ENCODE measurements around the gene CROCC. TPM values are rescaled to one million over a fixed set of nuclear protein-coding genes. Genes with fewer than 3 reads are reported as not detected.

Gene CROCC
- total RNA-seq, 2 donors from 2014 or later, result 12.6 to 21.6 TPM

DNA sequence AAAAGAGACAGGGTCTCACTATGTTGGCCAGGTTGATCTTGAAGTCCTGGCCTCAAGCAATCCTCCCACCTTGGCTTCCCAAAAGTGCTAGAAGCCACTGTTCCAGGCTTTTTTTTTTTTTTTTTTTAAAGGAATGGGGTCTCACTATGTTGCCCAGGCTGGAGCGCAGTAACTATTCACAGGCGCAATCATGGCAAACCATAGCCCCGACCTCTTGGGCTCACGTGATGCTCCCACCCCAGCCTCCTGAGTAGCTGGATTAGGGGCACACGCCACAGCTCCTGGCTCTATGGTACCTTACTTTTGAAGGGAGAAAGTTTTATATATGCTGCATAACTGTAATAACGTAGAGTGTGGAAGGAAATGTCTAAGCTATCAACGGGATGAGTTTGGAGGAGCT lies 95.7 kb downstream of the CROCC start:
- peak; percentile 9 for DNase-seq (ENCODE audit: low spot score)
- intact Hi-C loops (cut with DNase I), result no loop called here

DNA sequence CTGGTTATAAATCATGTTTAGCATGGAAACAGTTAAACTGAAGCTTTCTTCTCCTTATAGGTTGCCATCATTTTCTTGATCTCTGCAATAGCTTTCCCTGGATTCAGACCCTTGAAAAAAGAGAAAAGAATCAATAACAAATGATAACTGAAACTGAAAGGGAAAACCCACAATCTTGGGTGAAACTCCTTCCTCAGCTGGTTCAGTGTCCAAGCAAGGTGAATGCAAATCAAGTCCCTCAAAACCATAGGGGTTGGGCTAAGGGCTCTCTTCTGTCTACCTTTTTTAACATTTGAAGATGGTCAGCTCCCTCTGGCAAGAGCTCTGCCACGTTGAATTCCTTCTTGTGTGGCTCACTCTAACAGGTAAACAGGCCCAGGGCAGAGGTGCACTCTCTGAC lies 97.1 kb downstream of the CROCC start:
- intact Hi-C loops (cut with DNase I), result no loop called here
- peak; percentile 17 for DNase-seq (ENCODE audit: low spot score)

DNA sequence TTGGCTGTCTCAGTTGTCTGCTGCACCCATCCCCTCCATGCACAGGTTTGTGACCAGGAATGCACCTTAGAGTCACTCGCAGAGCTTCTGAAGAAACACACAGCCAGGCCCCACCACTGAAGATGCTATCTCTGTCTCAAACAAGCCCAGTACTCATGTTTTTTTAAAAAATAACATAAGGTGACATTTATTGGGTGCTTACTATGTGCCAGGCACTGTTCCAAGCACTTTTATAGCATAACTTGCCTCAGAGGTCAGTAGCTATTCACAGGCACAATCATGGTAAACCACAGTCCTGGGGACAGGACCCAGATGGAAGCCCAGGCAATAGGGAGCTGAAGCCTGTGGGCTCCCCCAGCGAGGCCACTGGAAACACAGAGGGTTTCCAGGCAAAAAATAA lies 98.8 kb downstream of the CROCC start:
- intact Hi-C loops (cut with DNase I), result no loop called here
- DNase-seq (ENCODE audit: low spot score), result no peak

DNA sequence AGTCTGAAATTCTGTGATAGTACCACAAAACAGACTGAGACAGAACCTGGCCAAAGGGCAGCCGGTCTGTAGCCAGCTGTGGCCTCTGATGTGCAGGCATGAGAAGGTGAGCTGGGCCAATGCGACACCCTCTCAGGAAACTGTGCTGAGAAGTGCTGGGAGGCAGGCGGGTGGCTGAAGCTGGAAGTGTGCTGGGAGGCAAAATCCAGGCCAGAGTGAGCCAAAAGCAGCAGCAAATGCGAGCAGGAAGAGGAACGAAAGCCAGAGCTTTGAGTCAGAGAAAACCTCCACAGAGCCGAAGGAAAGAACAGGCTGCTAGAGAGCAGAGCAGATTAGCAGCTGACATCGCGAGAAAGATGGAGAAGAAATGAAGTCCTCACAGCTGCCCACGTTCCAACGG lies 100.2 kb downstream of the CROCC start:
- peak; percentile 47 for DNase-seq (ENCODE audit: low spot score)
- intact Hi-C loops (cut with DNase I), result no loop called here

Other genes with a start within 250 kb of the CROCC start
- gene RNU1-4, start 181.4 kb upstream of the CROCC start, total RNA-seq, result over 10,000 TPM; 12,584 to 18,986 TPM
- gene RNU1-2, start 26.0 kb upstream of the CROCC start, total RNA-seq, result over 10,000 TPM; 12,584 to 18,986 TPM
- 10 to 100 TPM; 39.0 to 52.1 TPM for gene MFAP2, start 58.7 kb downstream of the CROCC start, total RNA-seq
- 10 to 100 TPM; 20.2 to 27.6 TPM for gene ATP13A2, start 90.0 kb downstream of the CROCC start, total RNA-seq
- gene SDHB, start 132.1 kb downstream of the CROCC start, total RNA-seq, result 10 to 100 TPM; 77.7 to 80.5 TPM
- gene PADI2, start 197.5 kb downstream of the CROCC start, total RNA-seq, result 1 to 10 TPM in 1 of 2 donors, under 1 TPM in 1; 1.00 to 1.6 TPM

All from posterior vena cava (tissue), 2 donors.